IMR-90 (cell line): ENCODE data around the gene CHST14.

Experiments
- CTCF ChIP-seq: conservative IDR thresholded peaks from 2 replicates; pipeline ENCODE4 v1.5.1; 2012; ENCODE audit warnings: mild to moderate bottlenecking, low read depth, low read length, improper control_type of control experiment
- POLR2A ChIP-seq: IDR thresholded peaks from 2 replicates; pipeline ENCODE4 v1.6.1; 2012; ENCODE audit warnings: mild to moderate bottlenecking, low read depth, low read length
- USF2 ChIP-seq: fragments of 150-350 bp; IDR thresholded peaks from 2 replicates; pipeline ENCODE4 v1.6.1; 2017; ENCODE audit warnings: mild to moderate bottlenecking, antibody characterized with exemption, low read length, low read depth

GRCh38 chr15:40437752-40438687, 32.8 kb upstream of the CHST14 start:
- TF ChIP-seq CTCF = no peak
- no peak for TF ChIP-seq USF2
- no peak for TF ChIP-seq POLR2A
